Measurements from ENCODE around the gene TTLL10. TPM values are rescaled to one million over a fixed set of nuclear protein-coding genes. Genes with fewer than 3 reads are reported as not detected.

Gene TTLL10
- polyA plus RNA-seq, 5 donors = 0.47 to 2.9 (median 1.7) TPM

GRCh38 chr1:1220197-1220596, 46.5 kb downstream of the TTLL10 start:
- DNase-seq = no peak

GRCh38 chr1:1221887-1222574, 48.4 kb downstream of the TTLL10 start:
- DNase-seq = no peak

- DNase-seq = no peak
Observed at GRCh38 chr1:1222575-1223225, 49.0 kb downstream of the TTLL10 start.

GRCh38 chr1:1223321-1223720, 49.6 kb downstream of the TTLL10 start:
- DNase-seq = no peak

GRCh38 chr1:1223891-1224290, 50.2 kb downstream of the TTLL10 start:
- DNase-seq = no peak

- no peak for DNase-seq
Observed at GRCh38 chr1:1225238-1225845, 51.7 kb downstream of the TTLL10 start.

- DNase-seq = no peak
Observed at GRCh38 chr1:1225913-1226312, 52.2 kb downstream of the TTLL10 start.

- no peak for DNase-seq
Observed at GRCh38 chr1:1226566-1227362, 53.1 kb downstream of the TTLL10 start.

- DNase-seq = no peak
Observed at GRCh38 chr1:1227386-1227785, 53.7 kb downstream of the TTLL10 start.

- no peak for DNase-seq
Observed at GRCh38 chr1:1228187-1228586, 54.5 kb downstream of the TTLL10 start.

GRCh38 chr1:1228596-1229321, 55.1 kb downstream of the TTLL10 start:
- no peak for DNase-seq

GRCh38 chr1:1229770-1230169, 56.1 kb downstream of the TTLL10 start:
- DNase-seq = no peak

GRCh38 chr1:1230656-1231399, 57.1 kb downstream of the TTLL10 start:
- DNase-seq = no peak

- DNase-seq = peak; percentile 96 to 97
Observed at GRCh38 chr1:1231400-1232207, 57.9 kb downstream of the TTLL10 start, which contains the start of gene SDF4. SDF4 (minus strand) TSS chr1:1232001; CDS start chr1:1228772, 3,229 bp downstream.

- peak in 1 of 2 donors; percentile 13 for DNase-seq
Observed at GRCh38 chr1:1232208-1232795, 58.6 kb downstream of the TTLL10 start, which contains the start of gene B3GALT6. B3GALT6 (plus strand) TSS chr1:1232237; CDS start chr1:1232279, 42 bp downstream.

GRCh38 chr1:1232796-1233566, 59.3 kb downstream of the TTLL10 start:
- DNase-seq = no peak

- no peak for DNase-seq
Observed at GRCh38 chr1:1233567-1233892, 59.9 kb downstream of the TTLL10 start.

GRCh38 chr1:1234180-1234808, 60.6 kb downstream of the TTLL10 start:
- no peak for DNase-seq

All from right lung (tissue), 5 donors.